Panc1 (cell line): ENCODE results near the gene GABRG3.

Experiments used
- POLR2AphosphoS5 ChIP-seq: IDR thresholded peaks from 2 replicates; pipeline ENCODE4 v1.6.1; 2012; ENCODE audit warnings: mild to moderate bottlenecking, low read depth, low read length, moderate library complexity
- TCF7L2 ChIP-seq: IDR thresholded peaks from 2 replicates; pipeline ENCODE4 v1.6.1; 2011; ENCODE audit warnings: mild to moderate bottlenecking, low read depth, low read length, inconsistent platforms
- TF ChIP-seq, protein P1 (sequence below): fragments of 450-650 bp; IDR thresholded peaks from 2 replicates; pipeline ENCODE4 v1.5.1; 2017; ENCODE audit warnings: mild to moderate bottlenecking

DNA sequence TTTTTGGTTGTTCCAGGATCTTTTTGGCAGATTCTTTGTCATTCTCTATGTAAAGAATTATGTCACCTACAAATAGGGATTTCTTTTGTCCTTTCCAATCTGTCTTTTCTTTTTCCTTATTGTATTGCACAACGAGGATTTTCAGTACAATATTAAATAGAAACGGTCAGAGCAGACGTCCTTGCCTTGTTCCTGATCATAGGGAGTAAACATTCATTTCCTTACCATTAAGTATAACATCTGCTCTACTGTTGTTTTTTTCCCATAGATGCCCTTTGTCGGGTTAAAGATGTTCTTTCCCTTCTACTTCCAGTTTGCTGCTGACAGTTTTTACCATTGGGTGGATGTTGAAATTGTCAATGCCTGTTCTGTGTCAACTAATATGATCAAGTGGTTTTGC lies 599.8 kb downstream of the GABRG3 start:
- TF ChIP-seq, protein P1, sequence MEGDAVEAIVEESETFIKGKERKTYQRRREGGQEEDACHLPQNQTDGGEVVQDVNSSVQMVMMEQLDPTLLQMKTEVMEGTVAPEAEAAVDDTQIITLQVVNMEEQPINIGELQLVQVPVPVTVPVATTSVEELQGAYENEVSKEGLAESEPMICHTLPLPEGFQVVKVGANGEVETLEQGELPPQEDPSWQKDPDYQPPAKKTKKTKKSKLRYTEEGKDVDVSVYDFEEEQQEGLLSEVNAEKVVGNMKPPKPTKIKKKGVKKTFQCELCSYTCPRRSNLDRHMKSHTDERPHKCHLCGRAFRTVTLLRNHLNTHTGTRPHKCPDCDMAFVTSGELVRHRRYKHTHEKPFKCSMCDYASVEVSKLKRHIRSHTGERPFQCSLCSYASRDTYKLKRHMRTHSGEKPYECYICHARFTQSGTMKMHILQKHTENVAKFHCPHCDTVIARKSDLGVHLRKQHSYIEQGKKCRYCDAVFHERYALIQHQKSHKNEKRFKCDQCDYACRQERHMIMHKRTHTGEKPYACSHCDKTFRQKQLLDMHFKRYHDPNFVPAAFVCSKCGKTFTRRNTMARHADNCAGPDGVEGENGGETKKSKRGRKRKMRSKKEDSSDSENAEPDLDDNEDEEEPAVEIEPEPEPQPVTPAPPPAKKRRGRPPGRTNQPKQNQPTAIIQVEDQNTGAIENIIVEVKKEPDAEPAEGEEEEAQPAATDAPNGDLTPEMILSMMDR, result no peak
- no peak for TF ChIP-seq POLR2AphosphoS5
- no peak for TF ChIP-seq TCF7L2
